ENCODE measurements around the gene ATG2A.
A peak's percentile ranks its signal among the peaks of the same experiment; 100 is the strongest.
"Not testable (repeated sequence)": the region's sequence is repeated elsewhere in the genome, so short reads cannot be mapped to it uniquely, and the experiment has no call there.

Gene ATG2A

DNA sequence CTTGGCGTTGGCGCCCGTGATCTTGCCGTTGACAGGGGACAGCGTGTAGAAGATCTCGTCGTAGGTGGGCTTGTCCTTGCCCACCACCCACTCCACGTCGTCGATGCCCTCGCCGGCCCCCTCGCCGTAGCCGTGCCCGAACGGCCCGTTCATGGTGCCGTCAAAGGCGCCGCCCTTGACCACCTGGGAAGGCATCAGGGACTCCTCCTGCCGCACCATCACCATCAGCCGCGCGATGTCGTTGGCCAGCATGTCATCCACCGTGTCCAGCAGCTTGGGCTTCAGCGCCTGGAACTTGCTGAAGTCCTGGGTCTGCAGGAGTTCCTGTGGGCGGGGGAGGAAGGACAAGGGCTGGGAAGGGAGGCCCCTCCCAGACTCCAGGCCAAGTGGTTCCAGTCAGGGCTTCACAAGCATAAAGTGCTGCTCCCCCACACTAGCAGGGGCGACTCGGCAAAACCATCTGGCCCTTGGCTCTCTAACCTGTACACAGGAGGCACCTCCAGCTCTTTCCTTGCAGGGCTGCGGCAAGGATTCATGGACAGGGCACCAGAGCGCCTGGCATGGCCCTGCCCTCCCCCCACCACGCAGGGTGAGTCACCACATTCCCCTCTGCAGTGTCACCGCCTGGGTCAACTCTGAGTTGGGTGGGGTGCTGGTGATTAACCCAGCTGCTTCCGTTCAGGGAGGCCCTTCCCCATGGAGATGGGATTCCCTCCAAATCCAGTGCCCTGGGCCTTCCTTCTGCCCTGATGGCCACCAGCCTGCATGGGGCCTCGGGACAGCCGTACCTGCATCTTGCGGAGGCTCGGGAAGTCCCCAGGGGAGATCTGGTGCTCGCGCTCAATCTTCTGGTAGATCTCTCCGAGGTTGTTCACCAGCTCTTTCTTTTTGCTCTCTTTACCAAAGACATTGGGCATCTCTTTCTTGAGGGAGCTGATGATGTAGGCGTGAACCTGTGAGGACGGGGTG is 62.2 kb downstream of the ATG2A start:
- DNase-seq (ENCODE audit: low read depth in 2 of 2), result no peak

DNA sequence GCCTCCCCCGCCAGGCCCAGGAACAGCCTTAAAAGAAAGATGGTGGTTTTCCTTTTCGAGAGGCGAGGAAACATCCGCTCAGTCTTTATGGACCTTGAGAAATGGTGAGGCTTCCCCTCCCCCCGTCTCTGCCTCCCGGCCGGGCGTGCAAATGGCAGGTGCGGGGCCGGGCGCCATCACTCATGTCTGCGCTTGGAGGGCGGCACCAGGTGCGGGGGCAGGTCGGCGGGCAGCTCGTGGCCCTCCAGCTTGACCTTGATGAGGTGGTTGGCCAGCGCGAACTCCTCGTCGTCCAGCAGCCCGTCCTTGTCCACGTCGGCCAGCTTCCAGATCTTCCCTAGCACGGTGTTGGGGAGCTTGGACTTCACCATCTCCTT is 62.9 kb downstream of the ATG2A start:
- no peak for DNase-seq (ENCODE audit: low read depth in 2 of 2)

DNA sequence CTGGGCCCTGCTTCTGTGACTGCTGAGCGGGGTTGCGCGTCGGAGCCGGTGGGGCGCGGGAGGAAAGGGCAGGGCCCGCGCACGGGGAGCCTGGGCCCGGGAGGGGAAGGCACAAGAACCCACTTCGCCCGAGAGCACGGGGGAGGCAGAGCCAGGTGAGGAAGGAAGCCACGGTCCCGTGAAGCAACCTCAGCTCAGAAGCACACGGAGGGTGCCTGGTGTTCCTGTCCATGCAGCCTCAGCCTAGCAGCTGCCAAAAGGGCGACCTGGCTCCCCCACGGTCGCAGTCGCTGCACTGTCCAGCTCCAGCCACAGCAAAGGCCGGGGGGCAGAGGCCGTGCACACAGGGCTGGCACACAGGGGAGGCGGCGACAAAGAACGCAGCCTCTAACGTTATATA is 63.3 kb downstream of the ATG2A start:
- no peak for DNase-seq (ENCODE audit: low read depth in 2 of 2)

GRCh38 chr11:64852804-64853509 is 64.1 kb downstream of the ATG2A start:
- no peak for DNase-seq (ENCODE audit: low read depth in 2 of 2)

- no peak for DNase-seq (ENCODE audit: low read depth in 2 of 2)
Observed at GRCh38 chr11:64851831-64852351, 65.1 kb downstream of the ATG2A start.

GRCh38 chr11:64850979-64851567 is 65.9 kb downstream of the ATG2A start:
- DNase-seq (ENCODE audit: low read depth in 2 of 2), result peak in 1 of 2 donors; percentile 48

DNA sequence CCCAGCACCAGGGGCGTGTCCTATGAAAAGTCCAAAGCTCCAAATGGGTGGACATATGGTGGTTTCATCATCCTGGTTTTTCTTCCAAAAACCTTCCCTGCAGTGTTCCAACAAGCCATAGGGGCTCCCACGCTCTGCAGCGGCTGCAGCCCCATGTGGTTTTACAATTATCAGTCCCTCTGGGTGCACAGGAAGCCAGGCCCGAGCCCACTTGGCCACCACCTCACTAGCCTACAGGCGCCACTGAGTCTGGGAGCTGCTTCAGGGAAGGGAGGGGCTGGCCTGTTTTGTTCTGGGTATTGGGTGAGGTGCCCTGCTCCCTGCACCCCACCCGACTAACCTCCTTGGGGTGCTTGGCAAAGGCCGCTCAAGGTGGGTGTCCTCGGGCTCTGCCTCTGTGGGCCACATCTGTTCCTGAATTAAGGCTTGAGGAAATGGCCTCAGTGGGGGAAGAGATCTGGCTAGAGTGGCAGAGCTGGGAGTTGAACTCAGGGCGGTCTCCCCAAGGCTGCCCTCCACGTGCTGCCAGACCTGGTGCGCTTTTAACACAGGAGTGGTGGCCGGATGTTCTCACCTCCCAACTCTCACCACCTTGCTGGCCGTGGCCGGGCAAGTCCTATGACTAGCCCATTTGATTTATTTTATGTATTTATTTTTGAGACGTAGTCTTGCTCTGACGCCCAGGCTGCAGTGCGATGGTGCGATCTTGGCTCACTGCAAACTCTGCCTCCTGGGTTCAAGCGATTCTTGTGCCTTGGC is 67.2 kb downstream of the ATG2A start:
- DNase-seq (ENCODE audit: low read depth in 2 of 2), result no peak

DNA sequence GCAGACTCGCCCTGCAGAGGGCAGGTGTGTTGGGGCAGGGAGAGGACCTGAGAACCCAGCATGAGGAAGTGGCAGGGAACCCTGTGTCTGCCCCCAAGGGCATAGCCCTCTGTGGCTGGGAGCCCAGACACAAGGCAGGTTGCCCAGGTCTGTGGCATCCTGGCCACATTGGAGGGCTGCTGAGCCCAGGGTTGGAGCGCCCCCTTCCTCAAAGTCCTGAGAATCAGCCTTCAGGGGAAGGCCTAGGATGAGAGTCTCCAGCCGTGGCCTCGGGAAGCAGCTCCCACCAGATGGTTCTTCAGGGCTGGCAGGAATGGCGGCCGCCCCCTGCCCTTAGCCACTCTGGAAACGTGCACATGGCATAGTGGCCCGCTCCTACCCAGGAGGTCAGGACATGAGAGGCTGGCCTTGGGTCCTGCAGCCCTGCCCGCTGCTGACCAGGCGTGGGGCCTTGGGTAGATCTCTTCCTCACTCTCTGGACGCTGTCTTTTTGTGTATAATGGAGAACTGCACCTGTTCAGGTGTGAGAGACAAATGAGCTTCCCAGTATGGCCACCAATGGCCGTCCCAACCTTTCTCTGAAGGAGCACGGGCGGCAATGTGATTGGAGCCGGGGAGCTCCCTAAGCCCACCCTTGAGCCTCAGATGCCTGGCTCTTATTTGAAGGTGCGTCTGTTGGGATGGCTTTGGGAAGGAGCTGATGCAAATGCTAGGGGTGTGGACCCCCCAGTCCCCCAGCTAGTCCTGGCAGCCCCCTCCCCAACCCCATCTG is 68.0 kb downstream of the ATG2A start:
- DNase-seq (ENCODE audit: low read depth in 2 of 2), result no peak

DNA sequence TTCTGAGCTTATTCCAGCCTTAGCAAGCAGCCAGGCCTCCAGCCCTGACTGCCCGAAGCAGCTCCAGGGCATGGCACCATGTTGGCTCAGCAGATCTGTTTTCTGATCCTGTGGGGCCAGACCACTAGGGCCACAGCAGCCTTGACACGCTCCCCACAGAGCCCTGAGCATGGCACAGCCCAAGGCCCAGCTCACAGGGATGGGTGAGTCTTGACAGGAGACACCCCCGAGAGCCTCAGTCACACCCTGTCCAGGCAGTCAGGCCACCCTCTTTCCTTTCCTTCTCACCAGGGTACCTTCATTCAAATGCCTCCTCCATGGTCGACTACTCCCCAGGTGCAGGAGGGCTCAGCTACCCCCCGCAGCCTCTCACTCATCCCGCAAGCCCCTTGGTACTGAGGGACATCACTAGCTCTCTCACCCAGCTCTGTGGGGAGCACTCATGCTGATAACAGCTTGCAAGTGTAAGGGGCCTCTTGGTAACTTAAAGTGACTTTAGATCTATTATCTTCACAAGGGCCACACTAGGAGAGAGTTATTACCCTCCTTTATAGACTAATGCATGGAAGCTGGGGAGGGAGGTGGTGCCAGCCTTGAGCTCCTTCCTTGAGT is 68.7 kb downstream of the ATG2A start:
- no peak for DNase-seq (ENCODE audit: low read depth in 2 of 2)

GRCh38 chr11:64846998-64847666 is 69.9 kb downstream of the ATG2A start:
- DNase-seq (ENCODE audit: low read depth in 2 of 2), result peak; percentile 92

DNA sequence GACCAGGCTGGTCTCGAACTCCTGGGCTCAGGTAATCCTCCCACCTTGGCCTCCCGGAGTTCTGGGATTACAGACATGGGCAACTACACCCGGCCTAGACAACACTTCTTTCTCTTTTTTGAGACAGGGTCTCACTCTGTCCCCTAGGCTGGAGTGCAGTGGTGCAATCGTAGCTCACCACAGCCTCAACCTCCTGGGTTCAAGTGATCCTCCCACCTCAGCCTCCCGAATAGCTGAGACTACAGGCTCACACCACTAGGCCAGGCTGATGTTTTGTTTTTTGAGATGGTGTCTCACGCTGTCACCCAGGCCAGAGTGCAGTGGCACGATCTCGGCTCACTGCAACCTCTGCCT is 71.3 kb downstream of the ATG2A start:
- DNase-seq (ENCODE audit: low read depth in 2 of 2), result not testable (repeated sequence)

DNA sequence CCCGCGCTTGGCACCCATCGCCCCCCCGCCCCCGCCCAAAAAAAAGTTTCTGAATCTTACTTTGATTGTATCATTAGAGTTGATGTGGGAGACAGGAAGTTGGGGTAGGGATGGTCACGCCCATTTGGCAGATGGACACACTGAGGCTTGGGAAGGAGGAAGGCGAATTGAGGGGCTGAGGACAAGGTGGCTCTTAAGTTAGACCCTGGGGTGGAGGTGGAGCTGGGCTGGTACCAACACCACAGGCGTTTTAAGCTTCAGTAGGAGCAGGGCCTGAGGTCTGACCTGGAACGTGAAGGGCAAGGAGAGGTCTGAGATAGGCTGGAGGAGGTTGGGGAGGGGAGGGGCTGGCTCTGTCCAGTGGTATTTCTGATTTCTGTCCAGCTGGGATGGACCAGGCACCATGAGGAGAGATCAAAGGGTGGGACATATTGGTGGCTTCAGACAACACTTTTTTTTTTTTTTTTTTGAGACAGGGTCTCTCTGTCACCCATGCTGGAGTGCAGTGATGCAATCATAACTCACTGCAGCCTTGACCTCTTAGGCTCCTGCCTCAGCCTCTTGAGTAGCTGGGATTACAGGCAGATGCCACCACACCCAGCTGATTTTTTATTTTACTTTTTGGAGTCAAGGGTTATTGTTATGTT is 71.8 kb downstream of the ATG2A start:
- no peak for DNase-seq (ENCODE audit: low read depth in 2 of 2)
